HG03280 (cell line): ENCODE data around the gene IFI6.
"Not testable (repeated sequence)": the region's sequence is repeated elsewhere in the genome, so short reads cannot be mapped to it uniquely, and the experiment has no call there.

ENCODE experiments used
- ATAC-seq: cut with Tn5 transposase; IDR thresholded peaks from one replicate; pipeline ENCODE4 v1.9.1; 2021; ENCODE audit warnings: mild to moderate bottlenecking, moderate library complexity; ENCODE audit not compliant: unreplicated experiment

IFI6 gene

GRCh38 chr1:27652111-27652864 lies 19.7 kb downstream of the IFI6 start:
- ATAC-seq, result no peak

- ATAC-seq, result no peak
Measured at GRCh38 chr1:27650539-27651175, 21.3 kb downstream of the IFI6 start.

- ATAC-seq, result no peak
Measured at GRCh38 chr1:27650171-27650538, 21.8 kb downstream of the IFI6 start.

- ATAC-seq, result no peak
Measured at GRCh38 chr1:27649306-27649635, 22.7 kb downstream of the IFI6 start.

- no peak for ATAC-seq
Measured at GRCh38 chr1:27648602-27649305, 23.2 kb downstream of the IFI6 start.

- no peak for ATAC-seq
Measured at GRCh38 chr1:27647328-27647727, 24.7 kb downstream of the IFI6 start.

- no peak for ATAC-seq
Measured at GRCh38 chr1:27646676-27647075, 25.3 kb downstream of the IFI6 start.

- no peak for ATAC-seq
Measured at GRCh38 chr1:27645071-27645415, 26.9 kb downstream of the IFI6 start.

- ATAC-seq, result no peak
Measured at GRCh38 chr1:27644369-27645070, 27.5 kb downstream of the IFI6 start.

- peak; percentile 72 for ATAC-seq
Measured at GRCh38 chr1:27643600-27644368, 28.2 kb downstream of the IFI6 start.

GRCh38 chr1:27640514-27640913 lies 31.5 kb downstream of the IFI6 start:
- not testable (repeated sequence) for ATAC-seq

- ATAC-seq, result no peak
Measured at GRCh38 chr1:27638805-27639204, 33.2 kb downstream of the IFI6 start.

- ATAC-seq, result no peak
Measured at GRCh38 chr1:27638047-27638734, 33.8 kb downstream of the IFI6 start.

GRCh38 chr1:27635396-27636142 lies 36.4 kb downstream of the IFI6 start:
- no peak for ATAC-seq

- ATAC-seq, result no peak
Measured at GRCh38 chr1:27634985-27635367, 37.0 kb downstream of the IFI6 start, which contains the start of gene FGR. Gene FGR, minus strand, starts transcription at chr1:27635185. Its CDS starts 11,269 bp downstream, at chr1:27623916.

- no peak for ATAC-seq
Measured at GRCh38 chr1:27634177-27634984, 37.6 kb downstream of the IFI6 start.

GRCh38 chr1:27633640-27634176 lies 38.3 kb downstream of the IFI6 start:
- no peak for ATAC-seq

- no peak for ATAC-seq
Measured at GRCh38 chr1:27633298-27633610, 38.7 kb downstream of the IFI6 start.
